Muscle of arm (tissue), 14 donors: ENCODE results near the gene STK10. TPM values are rescaled to one million over a fixed set of nuclear protein-coding genes. Genes with fewer than 3 reads are reported as not detected.
"Not testable (repeated sequence)": the region's sequence is repeated elsewhere in the genome, so short reads cannot be mapped to it uniquely, and the experiment has no call there.

ENCODE experiments used
- DNase-seq: peaks from one replicate; pipeline ENCODE4 v3.0.0-alpha.2; 2013
- long read RNA-seq, 11 donors: transcript quantifications; one replicate each; lab custom pipeline, GENCODE V29; 2026
- polyA plus RNA-seq, 12 donors: library from polyadenylated mRNA; unstranded; fragments of 120-200 nt; gene quantifications; one replicate each; pipeline ENCODE4 v1.2.1, GENCODE V29; 2013; ENCODE audit not compliant: insufficient read length in 12 of 12

Gene STK10
- polyA plus RNA-seq: 10 to 100 TPM in 11 of 12 donors, not detected in 1; 12.7 to 50.4 (median 19.7) TPM
- long read RNA-seq, donor 1, full-length matches to known transcripts: 1 of 1 reads
- long read RNA-seq, donor 1, partial matches to known transcripts: 0 of 1 reads
- long read RNA-seq, donor 1, other reads (novel, unspliced or antisense): 0 of 1 reads
- long read RNA-seq, donor 2: 0 reads
- long read RNA-seq, donor 3: 0 reads
- long read RNA-seq, donor 4: 0 reads
- long read RNA-seq, donor 5, full-length matches to known transcripts: 2 of 2 reads
- long read RNA-seq, donor 5, partial matches to known transcripts: 0 of 2 reads
- long read RNA-seq, donor 5, other reads (novel, unspliced or antisense): 0 of 2 reads
- long read RNA-seq, donor 6: 0 reads
- long read RNA-seq, donor 7: 0 reads
- long read RNA-seq, donor 8, full-length matches to known transcripts: 4 of 4 reads
- long read RNA-seq, donor 8, partial matches to known transcripts: 0 of 4 reads
- long read RNA-seq, donor 8, other reads (novel, unspliced or antisense): 0 of 4 reads
- long read RNA-seq, donor 9: 0 reads
- long read RNA-seq, donor 10: 0 reads
- long read RNA-seq, donor 11, partial matches to known transcripts: 0 of 1 reads
- long read RNA-seq, donor 11, other reads (novel, unspliced or antisense): 0 of 1 reads

DNA sequence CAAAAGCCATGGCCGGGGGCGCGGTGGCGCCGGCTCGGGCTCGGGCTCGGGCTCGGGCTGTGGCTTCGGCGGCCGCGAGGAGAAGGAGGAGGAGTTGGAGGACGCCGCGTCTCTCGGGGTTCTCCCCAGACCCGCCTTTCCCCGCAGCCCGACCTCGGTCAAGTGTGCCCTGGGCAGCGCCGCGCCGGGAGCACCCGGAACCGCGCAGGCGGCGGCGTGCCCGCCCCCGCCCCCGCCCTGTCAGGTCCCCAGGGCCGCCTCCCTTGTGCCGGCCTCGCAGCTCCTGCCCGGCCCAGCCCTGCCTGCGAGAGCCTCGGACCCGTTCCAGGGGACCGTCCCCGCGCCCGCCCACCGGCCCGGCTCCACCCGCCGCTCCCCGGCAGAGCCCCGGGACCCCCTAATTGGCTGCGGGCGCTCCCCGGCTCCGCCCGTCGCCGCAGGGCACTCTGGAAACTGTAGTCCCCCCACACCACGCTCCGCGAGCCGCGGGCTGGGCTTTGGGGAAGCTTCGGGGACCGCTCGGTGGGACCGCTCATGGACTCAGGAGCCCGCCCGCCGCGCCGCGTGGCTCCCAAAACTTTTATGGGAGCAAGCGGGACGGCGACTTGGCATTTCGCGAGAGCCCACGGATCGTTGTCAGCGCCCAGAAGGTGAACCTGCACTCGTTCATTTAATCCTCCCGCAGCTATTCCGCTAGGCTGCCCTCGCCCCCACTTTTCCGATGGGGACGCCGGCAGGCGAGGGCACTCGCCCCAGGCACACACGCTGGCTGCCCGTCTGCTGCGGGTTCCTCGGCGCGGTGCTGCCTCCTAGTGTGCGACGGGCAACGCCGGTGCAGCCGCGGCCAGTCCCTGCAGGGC, at the start of gene STK10:
Gene STK10 (minus strand): TSS at position 192 of the 860 bp plus-strand sequence. CDS start 182 bp downstream, at position 10.
- peak; percentile 90 for DNase-seq

DNA sequence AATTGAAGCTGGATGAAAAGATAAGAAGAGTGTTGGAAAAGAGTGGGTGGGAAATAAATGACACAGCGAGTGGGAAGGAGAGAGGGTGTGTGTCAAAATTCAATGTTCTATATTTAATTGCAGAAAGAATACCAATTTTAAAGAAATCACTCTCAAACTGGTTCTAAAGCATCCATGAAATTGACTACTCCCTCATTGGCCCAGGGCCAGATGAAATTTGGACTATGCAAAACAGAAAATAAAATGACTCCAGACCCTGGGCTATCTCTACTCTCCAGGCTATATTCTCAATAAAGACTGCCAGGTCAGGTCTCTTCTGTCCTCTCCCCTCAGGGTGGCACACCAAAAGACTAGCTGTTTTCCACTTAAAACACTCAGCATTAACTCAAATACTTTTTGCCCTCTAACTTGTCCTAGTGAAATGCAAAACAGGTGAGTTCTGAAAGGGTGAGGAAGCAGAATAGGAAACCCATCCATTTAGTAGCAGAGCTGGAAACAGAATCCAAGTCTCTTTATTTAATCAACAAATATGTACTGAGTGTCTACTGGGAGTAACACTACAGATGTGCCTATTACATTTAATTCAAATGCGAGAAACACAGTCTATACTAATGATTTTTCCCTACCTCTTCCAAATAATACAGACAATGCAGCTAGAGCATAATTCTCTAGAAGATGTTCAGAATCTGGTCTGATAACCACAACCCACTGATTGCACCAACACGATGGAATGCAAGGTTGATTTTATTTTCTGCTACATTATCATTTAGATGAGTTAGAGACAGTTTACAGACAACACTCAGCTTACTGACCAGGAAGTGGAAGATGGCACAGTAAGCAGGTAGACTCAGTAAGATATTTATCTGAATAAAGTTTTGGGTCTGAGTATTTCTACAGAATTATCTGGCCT, 48.1 kb upstream of the STK10 start:
- DNase-seq: peak; percentile 32

DNA sequence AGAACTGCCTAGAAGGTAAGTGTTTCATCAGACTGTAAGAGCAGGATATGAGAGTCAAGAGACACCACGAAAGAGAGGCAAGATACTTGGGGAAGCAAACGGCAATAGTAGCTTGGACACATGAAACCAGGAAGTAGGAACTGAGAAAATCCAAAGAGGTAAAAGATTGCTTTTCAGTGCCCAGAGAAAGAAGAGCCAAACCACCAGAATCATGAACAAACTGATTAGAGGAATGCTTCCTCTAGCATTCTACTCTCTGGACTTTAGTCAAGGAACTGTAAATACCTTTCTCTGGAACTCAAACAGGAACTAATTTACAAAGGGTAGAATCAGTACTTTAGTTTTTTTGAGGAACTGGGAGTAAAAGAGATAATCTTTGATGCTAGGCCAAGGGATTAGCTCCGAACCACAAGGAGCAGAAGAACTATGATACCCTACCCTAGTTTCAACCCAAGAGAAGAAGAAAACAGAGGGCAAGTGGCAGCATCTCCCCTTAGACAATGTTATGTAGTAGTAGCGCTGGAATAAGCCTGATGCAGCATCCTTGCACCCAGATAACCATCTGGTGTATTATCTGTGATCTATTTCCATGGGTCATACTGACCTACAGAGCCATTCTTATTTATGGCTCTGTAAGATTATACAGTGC, 47.2 kb upstream of the STK10 start:
- no peak for DNase-seq

DNA sequence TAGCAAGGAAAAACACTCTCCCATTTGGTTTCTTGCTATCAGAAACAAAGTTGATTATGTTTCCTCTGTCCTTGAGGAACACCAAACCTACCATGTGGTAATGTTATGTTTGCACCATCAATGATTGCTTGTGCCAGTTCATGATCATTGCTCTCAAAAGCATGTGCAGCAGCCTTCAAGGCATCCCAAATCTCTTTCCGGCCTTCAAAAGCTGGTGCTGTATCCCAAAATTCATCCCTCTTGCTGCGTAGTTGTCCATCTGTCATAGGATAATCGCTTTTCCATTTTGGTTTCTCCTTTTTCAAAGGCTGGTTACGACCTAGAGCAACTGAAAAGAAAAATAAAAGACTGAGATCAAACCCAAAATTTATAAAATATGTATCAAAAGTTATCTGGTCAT, 46.0 kb upstream of the STK10 start:
- no peak for DNase-seq

DNA sequence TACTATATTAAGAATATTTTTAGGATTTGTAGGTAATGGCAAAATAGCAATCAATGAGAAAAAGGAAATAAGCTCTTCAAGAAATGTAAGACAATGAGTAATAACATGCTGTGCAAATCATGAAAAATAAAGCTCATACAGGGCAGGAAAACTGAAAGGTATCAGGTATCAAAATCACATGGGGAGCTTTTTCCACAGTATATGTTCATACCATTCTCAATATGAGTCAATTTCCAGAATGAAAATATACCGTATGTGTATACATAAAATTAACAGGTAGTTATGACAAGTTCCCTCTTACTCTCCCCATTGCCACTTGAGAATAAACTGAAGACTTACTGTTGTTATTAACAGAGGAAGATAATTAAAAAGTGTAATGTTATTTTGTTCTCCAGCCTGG, 41.9 kb upstream of the STK10 start:
- DNase-seq: no peak

DNA sequence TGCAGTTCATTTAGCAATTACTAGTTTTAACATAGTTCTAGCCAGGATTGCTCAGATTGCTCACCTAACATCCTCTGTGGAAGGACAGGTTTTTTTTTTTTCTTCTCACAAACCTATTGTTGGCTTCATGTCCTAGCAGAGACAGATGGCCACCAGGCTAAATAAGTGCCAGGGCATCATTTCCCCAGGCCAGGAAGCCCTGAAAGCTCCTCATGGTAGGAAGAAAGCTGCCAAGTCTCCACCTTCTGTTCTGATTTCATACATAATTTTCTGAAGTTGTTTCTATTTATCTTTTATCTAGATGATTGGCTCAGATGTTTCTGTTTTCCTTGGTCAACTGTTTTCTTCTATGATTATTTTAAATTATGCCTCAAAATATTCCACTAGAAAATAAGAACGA, 37.0 kb upstream of the STK10 start:
- DNase-seq: no peak

DNA sequence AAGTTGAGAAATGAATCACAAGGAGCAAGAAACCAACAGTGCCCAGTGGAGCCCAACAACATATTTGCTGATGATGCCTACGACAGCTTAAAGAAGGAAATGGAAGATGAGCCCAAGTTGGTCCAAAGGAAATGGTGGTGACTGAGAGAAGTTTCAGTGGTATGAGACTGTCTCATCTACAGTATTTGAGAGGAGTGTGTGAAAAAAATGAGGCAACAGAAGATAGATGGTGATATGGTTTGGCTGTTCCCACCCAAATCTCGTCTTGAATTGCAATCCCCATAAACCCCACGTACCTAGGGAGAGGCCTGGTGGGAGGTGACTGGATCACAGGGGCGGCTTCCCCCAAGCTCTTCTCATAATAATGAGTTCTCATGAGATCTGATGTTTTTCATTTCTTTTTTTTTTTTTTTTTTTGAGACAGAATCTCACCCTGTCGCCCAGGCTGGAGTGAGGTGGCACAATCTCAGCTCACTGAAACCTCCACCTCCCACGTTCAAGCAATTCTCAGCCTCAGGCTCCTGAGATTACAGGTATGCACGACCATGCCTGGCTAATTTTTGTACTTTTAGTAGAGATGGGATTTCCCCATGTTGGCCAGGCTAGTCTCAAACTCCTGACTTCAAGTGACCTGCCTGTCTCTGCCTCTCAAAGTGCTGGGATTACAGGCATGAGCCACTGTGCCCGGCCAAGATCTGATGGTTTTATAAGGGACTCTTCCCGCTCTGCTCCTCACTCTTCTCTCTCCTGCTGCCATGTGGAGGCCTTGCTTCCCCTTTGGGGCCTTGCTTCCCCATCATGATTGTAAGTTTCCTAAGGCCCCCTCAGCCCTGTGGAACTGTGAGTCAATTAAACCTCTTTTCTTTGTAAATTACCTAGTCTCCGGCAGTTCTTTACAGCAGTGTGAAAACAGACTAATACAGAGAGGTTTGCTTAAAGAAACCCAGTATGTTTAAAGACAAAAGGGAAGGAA, 36.2 kb upstream of the STK10 start:
- DNase-seq: no peak

DNA sequence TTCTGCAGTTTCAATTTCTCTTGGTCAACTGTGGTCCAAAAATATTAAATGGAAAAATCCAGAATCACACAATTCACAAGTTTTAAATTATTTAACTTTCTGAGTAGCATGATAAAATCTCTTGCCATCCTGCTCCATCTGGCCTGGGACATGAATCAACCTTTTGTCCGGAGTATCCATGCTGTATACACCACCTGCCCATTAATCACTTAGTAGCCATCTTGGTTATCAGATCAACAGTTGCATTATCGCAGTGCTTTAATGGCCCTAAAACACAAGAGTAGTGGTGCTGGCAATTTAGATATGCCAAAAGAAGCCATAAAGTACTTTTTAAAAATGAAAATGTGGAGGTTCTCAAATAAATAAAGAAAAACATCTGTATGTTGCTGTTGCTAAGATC, 31.3 kb upstream of the STK10 start:
- no peak for DNase-seq

DNA sequence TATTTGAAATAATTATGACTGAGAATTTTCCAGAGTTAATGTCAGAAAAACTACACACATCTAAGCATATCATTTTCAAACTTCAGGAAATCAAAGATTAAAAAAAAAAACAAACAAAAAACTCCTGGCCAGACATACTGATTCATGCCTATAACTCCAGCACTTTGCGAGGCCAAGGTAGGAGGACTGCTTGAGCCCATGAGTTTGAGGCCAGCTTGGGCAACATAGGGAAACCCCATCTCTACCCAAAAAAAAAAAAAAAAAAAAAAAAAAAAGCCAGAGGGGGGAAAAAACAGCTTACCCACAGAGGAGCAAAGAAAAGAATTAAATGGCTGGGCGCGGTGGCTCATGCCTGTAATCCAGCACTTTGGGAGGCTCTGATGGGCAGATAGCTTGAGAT, 28.3 kb upstream of the STK10 start:
- no peak for DNase-seq

DNA sequence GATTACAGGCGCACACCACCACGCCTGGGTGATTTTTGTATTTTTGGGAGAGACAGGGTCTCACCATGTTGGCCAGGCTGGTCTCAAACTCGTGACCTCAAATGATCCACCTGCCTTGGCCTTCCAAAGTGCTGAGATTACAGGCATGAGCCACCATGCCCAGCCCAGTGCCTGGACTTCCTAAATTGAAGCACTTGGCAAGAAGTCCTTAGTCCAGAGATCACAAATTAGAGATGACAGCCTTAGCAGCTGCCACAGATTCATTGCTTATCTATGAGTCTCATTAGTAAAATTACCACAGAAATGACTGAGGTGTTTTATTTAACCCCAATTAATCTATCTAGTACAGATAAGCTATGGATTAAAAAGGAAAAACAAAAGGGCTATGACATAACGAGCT, 25.1 kb upstream of the STK10 start:
- DNase-seq: no peak

DNA sequence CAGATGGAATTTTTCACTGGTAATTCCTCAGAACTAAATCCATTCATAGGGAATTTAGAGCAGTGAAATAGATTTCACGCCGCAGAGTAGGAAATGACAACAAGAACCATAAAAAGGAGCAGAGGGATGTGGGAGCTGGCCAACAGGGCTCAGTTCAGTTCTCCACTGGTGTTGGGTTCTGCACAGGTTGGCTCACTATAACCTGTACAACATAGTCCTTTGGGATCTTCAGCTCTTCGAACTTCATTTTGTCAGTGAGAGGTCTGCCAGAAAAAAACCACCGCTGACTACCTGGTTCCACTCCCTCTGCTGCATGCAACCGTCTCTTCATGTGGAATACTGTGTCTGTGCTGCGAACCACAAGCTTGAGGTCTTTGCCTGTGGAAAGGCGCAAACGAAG, 23.7 kb upstream of the STK10 start:
- no peak for DNase-seq

DNA sequence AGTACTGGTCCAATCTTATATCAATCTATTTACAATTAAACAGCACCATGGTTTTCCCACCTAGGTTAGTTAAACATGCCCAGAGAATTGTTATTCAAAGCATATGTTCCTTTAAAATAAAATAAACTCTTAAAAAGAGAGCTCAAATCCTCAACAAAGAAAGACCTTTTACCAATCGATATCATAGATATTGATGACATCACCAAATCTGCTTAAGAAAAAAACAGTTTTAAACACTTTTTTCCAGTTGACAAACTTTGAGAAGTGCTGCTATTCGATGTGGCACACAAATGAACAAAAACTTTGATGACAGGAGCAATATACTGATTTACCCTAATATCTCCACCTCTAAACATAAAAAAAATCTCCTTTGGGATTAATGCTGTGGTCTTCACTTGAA, 21.7 kb upstream of the STK10 start:
- DNase-seq: no peak

DNA sequence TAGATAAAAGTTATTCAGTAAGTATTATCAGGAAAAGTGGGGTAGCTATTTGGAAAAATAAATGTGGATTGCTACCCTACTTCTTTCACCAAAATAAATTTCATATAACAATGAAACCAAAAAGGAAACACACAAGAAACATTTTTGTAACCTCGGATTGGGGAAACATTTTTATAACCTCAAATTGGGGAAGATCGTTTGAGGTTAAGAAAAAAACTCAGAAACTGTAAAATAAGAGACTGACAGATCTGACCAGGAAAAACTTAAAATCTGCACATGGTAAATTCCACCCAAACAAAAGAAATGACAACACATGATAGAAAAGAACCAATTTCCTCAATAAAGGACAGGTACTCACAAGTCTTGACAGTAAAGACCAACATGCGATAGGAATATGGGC, 19.5 kb upstream of the STK10 start:
- no peak for DNase-seq

DNA sequence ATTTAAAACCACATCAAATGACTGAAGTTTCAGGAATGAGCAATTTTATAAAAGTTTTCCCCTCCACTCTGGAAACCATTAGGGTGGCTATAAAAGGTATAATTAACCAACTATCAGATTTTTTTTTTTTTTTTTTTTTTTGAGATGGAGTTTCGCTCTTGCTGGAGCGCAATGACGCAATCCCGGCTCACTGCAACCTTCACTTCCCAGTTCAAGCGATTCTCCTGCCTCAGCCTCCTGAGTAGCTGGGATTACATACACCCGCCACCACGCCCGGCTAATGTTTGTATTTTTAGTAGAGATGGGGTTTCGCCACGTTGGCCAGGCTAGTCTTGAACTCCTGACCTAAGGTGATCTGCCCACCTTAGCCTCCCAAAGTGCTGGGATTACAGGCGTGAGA, 18.0 kb upstream of the STK10 start:
- DNase-seq: not testable (repeated sequence)

DNA sequence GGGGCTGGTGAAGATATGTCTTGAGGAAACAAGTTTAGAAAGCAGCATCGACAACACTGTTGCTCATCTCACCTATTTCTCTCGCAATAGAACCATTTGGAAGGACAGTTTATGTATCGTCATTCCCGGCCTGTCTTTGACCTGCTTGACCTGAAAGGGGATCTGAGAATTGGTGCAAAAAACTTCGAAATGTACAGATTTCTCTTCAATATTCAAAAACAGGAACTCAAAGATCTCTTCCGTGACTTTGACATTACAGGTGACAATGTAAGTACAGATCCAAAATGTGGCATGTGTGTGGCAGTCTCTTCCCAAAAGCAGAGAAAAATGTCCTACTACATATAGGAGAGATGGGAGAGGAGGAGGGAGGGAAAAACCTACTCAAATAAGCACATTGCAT, 12.5 kb upstream of the STK10 start:
- DNase-seq: no peak

DNA sequence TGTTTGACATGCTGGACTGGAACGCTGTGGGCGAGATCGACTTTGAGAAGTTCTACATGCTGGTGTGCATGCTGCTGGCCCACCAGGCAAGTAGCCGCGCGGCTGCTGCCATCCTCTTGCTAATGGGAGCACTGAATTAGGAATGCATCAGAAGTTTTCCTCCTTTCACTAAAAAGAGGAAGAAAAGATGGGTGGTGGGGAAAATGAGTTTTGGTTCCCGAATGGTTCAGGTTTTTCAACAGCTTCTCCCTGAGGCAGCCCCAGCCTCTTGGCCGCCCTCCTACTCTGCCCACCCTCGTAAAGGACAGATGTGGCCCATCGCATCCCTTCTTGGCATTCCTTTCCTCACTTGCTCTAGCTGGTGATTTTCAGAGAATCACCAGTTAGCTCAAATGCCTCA, 11.4 kb upstream of the STK10 start:
- DNase-seq: no peak

DNA sequence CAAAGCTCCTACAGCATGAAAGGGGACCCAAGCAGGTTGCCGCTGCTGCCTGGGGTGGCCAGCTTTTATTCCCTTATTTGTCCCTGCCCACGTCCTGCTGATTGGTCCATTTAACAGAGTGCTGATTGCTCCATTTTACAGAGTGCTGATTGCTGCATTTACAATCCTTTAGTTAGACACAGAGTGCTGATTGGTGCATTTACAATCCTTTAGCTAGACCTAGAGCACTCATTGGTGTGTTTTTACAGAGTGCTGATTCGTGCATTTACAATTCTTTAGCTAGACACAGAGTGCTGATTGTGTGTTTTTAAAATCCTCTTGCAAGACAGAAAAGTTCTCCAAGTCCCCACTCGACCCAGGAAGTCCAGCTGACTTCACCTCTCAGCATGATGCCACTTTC, 9.8 kb upstream of the STK10 start:
- DNase-seq: not testable (repeated sequence)

DNA sequence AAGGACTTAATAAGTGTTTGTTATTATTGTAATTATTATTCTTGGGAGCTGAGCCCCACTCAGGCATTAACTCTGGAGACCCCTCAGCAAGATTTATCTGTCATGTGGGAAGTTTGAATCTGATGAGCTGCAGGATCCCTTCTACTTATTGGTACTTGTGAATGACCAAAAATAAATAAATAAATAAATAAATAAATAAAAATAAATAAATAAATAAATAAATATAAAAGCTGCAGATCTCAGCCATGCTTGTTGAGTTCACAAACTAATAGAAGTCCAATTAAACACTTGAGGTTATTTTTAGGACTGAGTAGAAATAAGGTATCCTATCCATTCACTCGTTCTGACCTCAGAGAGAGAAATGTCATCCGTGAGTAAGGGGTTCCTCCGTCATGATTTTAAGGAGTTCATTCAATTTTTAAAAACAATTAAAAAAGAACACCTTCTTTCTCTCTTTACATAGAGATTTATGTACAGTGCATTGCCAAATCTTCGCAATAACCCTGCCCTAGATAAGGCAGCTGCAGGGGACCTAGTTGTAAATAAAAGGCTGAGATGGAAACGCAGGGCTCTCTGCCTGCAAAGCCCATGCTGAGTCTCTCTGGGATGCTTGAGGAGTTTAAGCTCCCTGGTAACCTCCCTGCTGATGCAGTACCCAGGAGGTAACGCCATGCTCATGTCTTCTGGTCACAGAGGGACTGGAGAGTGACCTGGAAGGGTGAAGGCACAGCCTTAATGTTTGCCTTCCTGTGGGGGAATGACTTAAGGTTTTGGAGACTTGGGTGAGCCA, 7.2 kb upstream of the STK10 start:
- no peak for DNase-seq

DNA sequence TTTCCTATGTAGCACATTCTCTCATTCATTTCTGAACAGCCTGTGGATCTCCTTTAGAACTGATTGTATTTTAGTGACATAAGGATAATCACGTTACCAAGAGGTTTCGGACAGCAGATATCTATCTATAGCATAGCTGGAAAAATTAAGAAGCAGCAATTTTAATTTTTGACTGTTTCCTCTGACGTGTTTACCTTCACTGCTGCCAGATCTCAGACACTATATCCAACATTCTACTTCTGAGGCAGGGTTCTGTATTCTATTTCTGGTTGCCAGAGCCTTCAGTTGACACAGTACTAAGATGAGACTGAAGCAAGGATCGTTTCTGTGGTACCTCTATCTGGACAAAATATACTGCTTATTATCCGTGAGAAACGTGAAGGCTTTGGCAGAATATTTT, 5.8 kb upstream of the STK10 start, which contains the start of gene EFCAB9:
Gene EFCAB9 (plus strand): TSS at position 301 of the 400 bp plus-strand sequence. CDS start 1 bp downstream, at position 302.
- DNase-seq: no peak
